Left ventricle myocardium inferior (tissue), 1 donor: Measurements from ENCODE around the gene PARVB. TPM values are rescaled to one million over a fixed set of nuclear protein-coding genes. Genes with fewer than 3 reads are reported as not detected.

Experiments
- DNase-seq: peaks from one replicate; pipeline ENCODE4 v3.0.0-alpha.2; 2020
- H3K27ac ChIP-seq: fragments of 200-600 bp; replicated peaks from 2 replicates; pipeline ENCODE4 v1.8.0; 2021
- H3K27me3 ChIP-seq: fragments of 200-600 bp; 2 replicates; pipeline ENCODE4 v1.8.0; 2021; ENCODE audit warnings: low read depth
- H3K36me3 ChIP-seq: fragments of 200-600 bp; 2 replicates; pipeline ENCODE4 v1.8.0; 2021
- H3K4me1 ChIP-seq: fragments of 200-600 bp; 2 replicates; pipeline ENCODE4 v1.8.0; 2021
- H3K4me3 ChIP-seq: fragments of 200-600 bp; 2 replicates; pipeline ENCODE4 v1.8.0; 2021; ENCODE audit warnings: mild to moderate bottlenecking, moderate library complexity
- H3K9me3 ChIP-seq: fragments of 200-600 bp; replicated peaks from 2 replicates; pipeline ENCODE4 v1.8.0; 2021
- CTCF ChIP-seq: fragments of 200-600 bp; IDR thresholded peaks from 2 replicates; pipeline ENCODE4 v1.8.0; 2021; ENCODE audit warnings: antibody characterized with exemption, mild to moderate bottlenecking, borderline replicate concordance
- intact Hi-C: fragments of 100-400 bp; cut with micrococcal nuclease; formaldehyde crosslinking; loops from one replicate; pipeline ENCODE4 v1.11.0; 2022
- total RNA-seq: library from RNA; stranded (reverse); fragmentation: NEBNext Ultra II Directional; extraction: Animal tissue kit (Norgen Biotek cat#: 25700); gene quantifications from one replicate; pipeline ENCODE4 v1.2.1, GENCODE V29; 2021
- donor health status: DM: no; HTN: yes; CAD: no; lungs with severe emphysema.

The PARVB gene
- total RNA-seq, 1 donor from 2014 or later: 155 TPM

GRCh38 chr22:44087089-44087430 lies 63.0 kb downstream of the PARVB start:
- Histone ChIP-seq H3K9me3 (peaks cover 9% of the 10 kb centered on the region), H3K36me3 (peaks cover 22% of the 10 kb centered on the region), H3K27me3 (no peaks in the 10 kb centered on the region), H3K4me3 (no peak overlapping the region), H3K27ac (peak overlapping the region; percentile 74), H3K4me1 (peaks cover 74% of the 10 kb centered on the region)
- DNase-seq: no peak
- TF ChIP-seq CTCF: no peak
- intact Hi-C loops: no loop called here

- Histone ChIP-seq H3K27ac (peak overlapping the region; percentile 55), H3K4me3 (no peak overlapping the region), H3K4me1 (peaks cover 63% of the 10 kb centered on the region), H3K36me3 (peaks cover 12% of the 10 kb centered on the region), H3K27me3 (no peaks in the 10 kb centered on the region), H3K9me3 (peaks cover 9% of the 10 kb centered on the region)
- peak; percentile 66 for DNase-seq
- no peak for TF ChIP-seq CTCF
- intact Hi-C loops: no loop called here
These were observed 65.0 kb downstream of the PARVB start for GRCh38 chr22:44088976-44089570.

- H3K4me3 ChIP-seq: no peak overlapping the region
- H3K27me3 ChIP-seq: no peaks in the 10 kb centered on the region
- H3K36me3 ChIP-seq: peaks cover 14% of the 10 kb centered on the region
- no peak for DNase-seq
- H3K9me3 ChIP-seq: peaks cover 2% of the 10 kb centered on the region
- H3K4me1 ChIP-seq: peaks cover 55% of the 10 kb centered on the region
- intact Hi-C loops: no loop called here
- peak overlapping the region; percentile 55 for H3K27ac ChIP-seq
- TF ChIP-seq CTCF: no peak
These were observed 65.8 kb downstream of the PARVB start for GRCh38 chr22:44089717-44090570.

- Histone ChIP-seq H3K36me3 (peaks cover 15% of the 10 kb centered on the region), H3K4me3 (no peak overlapping the region), H3K4me1 (peaks cover 49% of the 10 kb centered on the region), H3K9me3 (no peaks in the 10 kb centered on the region), H3K27ac (no peak overlapping the region), H3K27me3 (no peaks in the 10 kb centered on the region)
- no peak for DNase-seq
- no peak for TF ChIP-seq CTCF
- intact Hi-C loops: no loop called here
These were observed 66.4 kb downstream of the PARVB start for GRCh38 chr22:44090571-44090905.

GRCh38 chr22:44091021-44091721 lies 67.1 kb downstream of the PARVB start:
- DNase-seq: no peak
- H3K36me3 ChIP-seq: peaks cover 21% of the 10 kb centered on the region
- no peaks in the 10 kb centered on the region for H3K9me3 ChIP-seq
- no peak overlapping the region for H3K4me3 ChIP-seq
- no peak overlapping the region for H3K27ac ChIP-seq
- no peak for TF ChIP-seq CTCF
- intact Hi-C loops: no loop called here
- no peaks in the 10 kb centered on the region for H3K27me3 ChIP-seq
- H3K4me1 ChIP-seq: peaks cover 42% of the 10 kb centered on the region
